ENCODE measurements around the gene CDK19. TPM values are rescaled to one million over a fixed set of nuclear protein-coding genes. Genes with fewer than 3 reads are reported as not detected.

The CDK19 gene
- total and polyA plus RNA-seq, 9 of the 15 experiments (the other 6 are each of a cell fraction or from before 2014, with no cell fraction given): 3.8 to 15.2 (median 7.4) TPM

GRCh38 chr6:110635096-110635495, 180.2 kb downstream of the CDK19 start (continued):
- no peak for TF ChIP-seq C11orf30 (IDR thresholded peaks at IDR 0.05; ENCODE audit: low read depth)
- TF ChIP-seq SRSF7 (optimal IDR thresholded peaks at IDR 0.05; ENCODE audit: low read depth, low read length): no peak
- no peak for TF ChIP-seq ZNF197 (CRISPR knock-in tag; IDR thresholded peaks at IDR 0.05; ENCODE audit: low read depth)
- no peak for TF ChIP-seq RHOXF2B (CRISPR knock-in tag; conservative IDR thresholded peaks at IDR 0.05)
- no peak for TF ChIP-seq ZNF239 (CRISPR knock-in tag; IDR thresholded peaks at IDR 0.05)
- TF ChIP-seq BACH1 (tag; IDR thresholded peaks at IDR 0.05): no peak
- no peak for TF ChIP-seq CTBP1 (IDR thresholded peaks at IDR 0.05; ENCODE audit: borderline replicate concordance)
- no peak for TF ChIP-seq ZNF316 (IDR thresholded peaks at IDR 0.05)
- TF ChIP-seq FOXA1 (IDR thresholded peaks at IDR 0.05; ENCODE audit: borderline replicate concordance): no peak
- TF ChIP-seq CREM (IDR thresholded peaks at IDR 0.05; ENCODE audit: low read depth): no peak
- no peak for TF ChIP-seq FUS (optimal IDR thresholded peaks at IDR 0.05; ENCODE audit: low read depth, low read length)
- no peak for TF ChIP-seq ZNF263 (CRISPR knock-in tag; IDR thresholded peaks at IDR 0.05; ENCODE audit: borderline replicate concordance)

GRCh38 chr6:110633731-110634213, 181.5 kb downstream of the CDK19 start:
- H3K9me3 ChIP-seq (replicated peaks; ENCODE audit: control insufficient read depth, insufficient read depth, low read depth, low read length): no peaks in the 10 kb centered on the region
- no peaks in the 10 kb centered on the region for H3K9me1 ChIP-seq (ENCODE audit: control insufficient read depth, insufficient read depth, low read length)
- H3K4me1 ChIP-seq (replicated peaks in 1 of 2; ENCODE audit: control insufficient read depth in 2 of 2, insufficient read depth in 2 of 2, low read length in 2 of 2): no peaks in the 10 kb centered on the region; a peak in 1 of 5 replicates
- no peaks in the 10 kb centered on the region for H3K79me2 ChIP-seq (ENCODE audit: control insufficient read depth, insufficient read depth, low read length)
- DNase-seq (ENCODE audit: extremely low read depth in 1 of 4, low spot score in 3 of 4): no peak
- no peaks in the 10 kb centered on the region for H3K27me3 ChIP-seq (ENCODE audit: control insufficient read depth in 2 of 2, insufficient read depth in 2 of 2, low read length in 2 of 2)
- no peak for FAIRE-seq
- H3K27ac ChIP-seq (ENCODE audit: extremely low read depth, low read depth, low read length): no peak overlapping the region
- ATAC-seq: no peak
- CTCF ChIA-PET (ENCODE audit: low intra/inter-chr PET ratio): no interaction called here
- intact Hi-C loops (cut with micrococcal nuclease) (no loop called here), in situ Hi-C loops (cut with MboI) (no loop called here)
- POLR2A ChIA-PET: no interaction called here
- H2AFZ ChIP-seq (ENCODE audit: low read depth, low read length): no peak overlapping the region
- no TSS peak for BruUV-seq (replicated peaks)
- H3K4me2 ChIP-seq (ENCODE audit: insufficient read depth, low read length): no peak overlapping the region
- no peaks in the 10 kb centered on the region for H3K36me3 ChIP-seq (ENCODE audit: control insufficient read depth, insufficient read depth, low read length)
- H3K4me3 ChIP-seq: no peak overlapping the region
- no peak overlapping the region for H3K9ac ChIP-seq (ENCODE audit: insufficient read depth in 1 of 2, low read depth in 2 of 2, low read length in 2 of 2)
- 7% methylated on average over 2 of the region's 2 CpGs for WGBS (ENCODE audit: insufficient coverage, low coverage, missing lambda C conversion rate)
- H4K20me1 ChIP-seq (replicated peaks; ENCODE audit: control insufficient read depth, insufficient read depth, low read length): no peaks in the 10 kb centered on the region; the same call in 1 of the 2 replicates
- no peak for TF ChIP-seq ZNF165 (CRISPR knock-in tag; IDR thresholded peaks at IDR 0.05; ENCODE audit: borderline replicate concordance)
- no peak for TF ChIP-seq HDAC6 (IDR thresholded peaks at IDR 0.05; ENCODE audit: low read depth, low read length)
- TF ChIP-seq TBL1XR1 (IDR thresholded peaks at IDR 0.05; ENCODE audit: low read length in 2 of 2): no peak
- no peak for TF ChIP-seq ZNF121 (CRISPR knock-in tag; conservative IDR thresholded peaks at IDR 0.05)
- TF ChIP-seq RBM22 (IDR thresholded peaks at IDR 0.05; ENCODE audit: low read depth, low read length, poor library complexity, severe bottlenecking): no peak
- TF ChIP-seq TEAD1 (CRISPR knock-in tag; IDR thresholded peaks at IDR 0.05): no peak
- TF ChIP-seq HDAC2 (IDR thresholded peaks at IDR 0.05): no peak
- no peak for TF ChIP-seq PML (IDR thresholded peaks at IDR 0.05; ENCODE audit: low read length)
- TF ChIP-seq ZNF274 (IDR thresholded peaks at IDR 0.05; ENCODE audit: borderline replicate concordance, low read depth, low read length): no peak
- TF ChIP-seq ZNF445 (CRISPR knock-in tag; IDR thresholded peaks at IDR 0.05; ENCODE audit: low read depth): no peak
- no peak for TF ChIP-seq CC2D1A (IDR thresholded peaks at IDR 0.05)
- TF ChIP-seq CHD1 (IDR thresholded peaks at IDR 0.05; ENCODE audit: low read length): no peak
- no peak for TF ChIP-seq SLC30A9 (CRISPR knock-in tag; IDR thresholded peaks at IDR 0.05)
- no peak for TF ChIP-seq NR2C1 (IDR thresholded peaks at IDR 0.05)
- TF ChIP-seq NR2C1 (tag; IDR thresholded peaks at IDR 0.05): no peak
- no peak for TF ChIP-seq TAF15 (IDR thresholded peaks at IDR 0.05; ENCODE audit: low read depth, low read length)
- no peak for TF ChIP-seq KDM1A (IDR thresholded peaks at IDR 0.05)

Data from K562 (cell line).